Measurements from ENCODE around the gene EIF2S2. TPM values are rescaled to one million over a fixed set of nuclear protein-coding genes. Genes with fewer than 3 reads are reported as not detected.

EIF2S2 gene
- total RNA-seq, 2 donors from 2014 or later: 22.6 to 40.2 TPM

DNA sequence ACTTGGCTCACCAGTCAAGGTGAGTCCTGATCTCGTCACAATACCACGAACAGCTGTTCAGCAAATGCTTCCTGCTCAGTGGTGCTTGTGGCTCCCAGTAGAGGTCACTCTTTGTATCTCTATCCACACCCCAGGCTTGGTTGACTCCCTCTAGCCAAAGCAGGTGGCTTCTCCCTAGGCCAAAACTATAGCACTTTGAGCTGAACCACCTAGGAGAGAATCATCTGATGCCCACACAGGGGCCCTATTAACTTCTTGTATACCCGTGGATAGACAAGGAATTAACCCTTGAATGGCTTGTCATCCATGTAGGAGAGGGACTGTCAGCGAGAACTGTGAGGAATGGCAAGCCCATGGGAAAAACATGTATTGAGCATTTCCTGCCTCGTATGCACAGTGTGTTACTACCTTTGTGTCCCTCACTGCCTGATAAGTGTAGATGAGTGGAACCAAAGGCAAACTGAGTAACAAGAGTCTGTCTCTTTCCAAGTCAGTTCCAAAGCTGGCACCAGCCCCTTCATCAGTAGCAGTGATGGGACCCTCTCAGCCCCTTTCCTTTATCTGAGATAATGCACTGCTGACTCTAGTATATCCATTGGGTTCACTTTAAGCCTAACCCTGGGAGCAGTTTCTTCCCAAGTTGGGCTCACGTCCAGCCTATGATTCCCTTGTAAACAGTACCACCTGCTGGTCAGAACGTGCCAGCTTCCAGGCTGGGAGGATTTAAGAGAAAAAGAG, 42.5 kb downstream of the EIF2S2 start:
- WGBS, 2 donors: 11 to 14% methylated on average over 7 of the region's 7 CpGs
- H3K27ac ChIP-seq: peak overlapping the region in 3 of 4 donors; percentile 26 to 54 (median 34)
- DNase-seq: peak; percentile 77 to 86 (median 84)
- H3K27me3 ChIP-seq: no peaks in the 10 kb centered on the region
- no peaks in the 10 kb centered on the region for H3K9me3 ChIP-seq
- TF ChIP-seq POLR2A (IDR thresholded peaks at IDR 0.05): no peak
- TF ChIP-seq, protein P1, sequence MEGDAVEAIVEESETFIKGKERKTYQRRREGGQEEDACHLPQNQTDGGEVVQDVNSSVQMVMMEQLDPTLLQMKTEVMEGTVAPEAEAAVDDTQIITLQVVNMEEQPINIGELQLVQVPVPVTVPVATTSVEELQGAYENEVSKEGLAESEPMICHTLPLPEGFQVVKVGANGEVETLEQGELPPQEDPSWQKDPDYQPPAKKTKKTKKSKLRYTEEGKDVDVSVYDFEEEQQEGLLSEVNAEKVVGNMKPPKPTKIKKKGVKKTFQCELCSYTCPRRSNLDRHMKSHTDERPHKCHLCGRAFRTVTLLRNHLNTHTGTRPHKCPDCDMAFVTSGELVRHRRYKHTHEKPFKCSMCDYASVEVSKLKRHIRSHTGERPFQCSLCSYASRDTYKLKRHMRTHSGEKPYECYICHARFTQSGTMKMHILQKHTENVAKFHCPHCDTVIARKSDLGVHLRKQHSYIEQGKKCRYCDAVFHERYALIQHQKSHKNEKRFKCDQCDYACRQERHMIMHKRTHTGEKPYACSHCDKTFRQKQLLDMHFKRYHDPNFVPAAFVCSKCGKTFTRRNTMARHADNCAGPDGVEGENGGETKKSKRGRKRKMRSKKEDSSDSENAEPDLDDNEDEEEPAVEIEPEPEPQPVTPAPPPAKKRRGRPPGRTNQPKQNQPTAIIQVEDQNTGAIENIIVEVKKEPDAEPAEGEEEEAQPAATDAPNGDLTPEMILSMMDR (IDR thresholded peaks at IDR 0.05): peak; percentile 58 to 95 (median 88)
- intact Hi-C loops (cut with DNase I): loop anchor here (5.0 kb wide), 2 partner anchors 137 to 202 kb away; no protein-coding TSS in a partner anchor
- peaks cover 19% of the 10 kb centered on the region for H3K4me1 ChIP-seq
- H3K36me3 ChIP-seq (replicated peaks in 1 of 2; ENCODE audit: insufficient read depth in 1 of 2, low read depth in 2 of 2): no peaks in the 10 kb centered on the region
- no peak overlapping the region for H3K4me3 ChIP-seq
- ATAC-seq: peak; percentile 91

DNA sequence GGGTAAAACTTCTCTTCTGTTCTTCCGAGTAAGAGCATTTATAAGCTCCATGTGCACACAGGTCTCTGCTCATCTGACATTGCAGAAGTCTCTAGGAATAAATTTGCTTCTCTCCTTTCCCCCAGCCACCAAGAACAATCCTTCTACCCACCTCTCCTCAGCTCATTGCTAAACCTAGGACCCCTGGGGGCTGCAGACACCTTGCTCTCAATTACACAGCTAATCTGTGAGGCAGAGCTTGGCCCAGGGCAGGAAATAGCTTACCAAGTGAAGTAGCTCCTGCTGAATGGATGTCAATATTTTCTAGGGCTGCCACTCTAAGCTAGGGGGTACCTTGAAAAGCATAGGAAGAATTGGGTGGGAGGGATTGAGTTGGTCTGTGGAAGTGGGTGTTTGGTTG, 44.0 kb downstream of the EIF2S2 start:
- Histone ChIP-seq H3K4me1 (peaks cover 19% of the 10 kb centered on the region), H3K27me3 (no peaks in the 10 kb centered on the region), H3K36me3 (replicated peaks in 1 of 2; ENCODE audit: insufficient read depth in 1 of 2, low read depth in 2 of 2) (no peaks in the 10 kb centered on the region), H3K27ac (no peak overlapping the region), H3K4me3 (no peak overlapping the region), H3K9me3 (no peaks in the 10 kb centered on the region)
- DNase-seq (no peak), ATAC-seq (no peak)
- 90 to 100% methylated on average over 1 of the region's 1 CpG for WGBS, 2 donors
- intact Hi-C loops (cut with DNase I): no loop called here
- no peak for TF ChIP-seq POLR2A (IDR thresholded peaks at IDR 0.05)
- TF ChIP-seq, protein P1 (IDR thresholded peaks at IDR 0.05): no peak

DNA sequence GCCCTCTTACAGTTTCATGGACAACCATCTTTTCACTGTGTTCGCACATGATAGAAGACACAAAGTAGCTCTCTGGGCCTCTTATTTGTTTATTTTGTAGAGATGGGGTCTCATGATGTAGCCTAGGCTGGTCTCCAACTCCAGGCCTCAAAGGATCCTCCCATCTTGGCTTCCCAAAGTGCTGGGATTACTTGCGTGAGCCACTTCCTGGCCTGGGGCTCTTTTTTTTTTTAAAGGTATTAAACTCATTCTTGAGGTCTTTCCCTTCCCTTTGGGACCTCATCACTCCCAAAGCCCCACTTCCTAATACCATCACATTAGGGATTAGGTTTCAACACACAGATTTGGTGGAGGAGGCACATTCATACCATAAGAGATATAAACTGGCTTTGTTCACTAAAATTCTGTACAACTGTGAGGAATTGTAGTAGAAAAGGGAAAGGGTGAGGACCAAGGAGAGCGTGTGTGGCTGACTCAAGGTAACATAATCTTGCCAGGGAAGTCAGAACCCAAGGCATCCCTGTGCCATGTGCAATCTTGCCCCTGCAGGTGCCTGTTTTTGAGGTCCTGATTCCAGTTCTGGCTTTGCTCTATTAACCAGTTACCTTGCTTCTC, 45.5 kb downstream of the EIF2S2 start:
- ATAC-seq (no peak), DNase-seq (no peak)
- Histone ChIP-seq H3K36me3 (replicated peaks in 1 of 2; ENCODE audit: insufficient read depth in 1 of 2, low read depth in 2 of 2) (no peaks in the 10 kb centered on the region), H3K9me3 (no peaks in the 10 kb centered on the region), H3K4me1 (peaks cover 26% of the 10 kb centered on the region), H3K27ac (no peak overlapping the region), H3K27me3 (no peaks in the 10 kb centered on the region), H3K4me3 (no peak overlapping the region)
- TF ChIP-seq POLR2A (IDR thresholded peaks at IDR 0.05): no peak
- TF ChIP-seq, protein P1 (IDR thresholded peaks at IDR 0.05): no peak
- WGBS, 2 donors: 83 to 84% methylated on average over 3 of the region's 3 CpGs
- intact Hi-C loops (cut with DNase I): no loop called here

DNA sequence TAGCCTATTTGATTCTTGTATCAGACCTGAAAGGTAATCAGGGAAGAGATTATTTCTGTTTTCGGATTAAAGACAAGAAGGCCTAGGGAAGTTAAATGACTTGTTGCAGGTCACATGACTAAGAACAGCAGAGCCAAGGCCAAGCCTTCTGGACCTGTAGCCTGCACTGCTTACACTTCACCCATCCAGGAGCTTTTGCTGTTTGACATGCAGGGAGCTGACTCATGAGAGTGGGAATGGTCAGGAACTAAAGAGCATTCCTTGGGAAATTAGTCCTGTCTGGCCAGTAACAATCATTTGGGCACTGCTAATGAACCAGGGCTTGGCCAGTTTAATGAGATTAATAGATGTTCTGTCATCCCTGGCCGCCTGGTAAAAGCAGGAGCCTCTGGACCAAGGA, 46.8 kb downstream of the EIF2S2 start:
- H3K27me3 ChIP-seq: no peaks in the 10 kb centered on the region
- no peak for ATAC-seq
- intact Hi-C loops (cut with DNase I): no loop called here
- H3K4me3 ChIP-seq: no peak overlapping the region
- DNase-seq: peak in 3 of 4 donors; percentile 40 to 66 (median 44)
- WGBS, 2 donors: 61 to 62% methylated on average over 2 of the region's 2 CpGs
- peaks cover 26% of the 10 kb centered on the region for H3K4me1 ChIP-seq
- H3K36me3 ChIP-seq (replicated peaks in 1 of 2; ENCODE audit: insufficient read depth in 1 of 2, low read depth in 2 of 2): no peaks in the 10 kb centered on the region
- H3K27ac ChIP-seq: no peak overlapping the region
- no peak for TF ChIP-seq POLR2A (IDR thresholded peaks at IDR 0.05)
- TF ChIP-seq, protein P1 (IDR thresholded peaks at IDR 0.05): no peak
- no peaks in the 10 kb centered on the region for H3K9me3 ChIP-seq

All from body of pancreas (tissue), 4 donors.